Gastroesophageal sphincter (tissue), 4 donors: Measurements from ENCODE around the gene CFAP107. TPM values are rescaled to one million over a fixed set of nuclear protein-coding genes. Genes with fewer than 3 reads are reported as not detected.

Source experiments
- ATAC-seq: fragments of 150-250 bp; one replicate; pipeline ENCODE4 v1.9.1; 2016; ENCODE audit warnings: mild to moderate bottlenecking, moderate library complexity
- H3K27ac ChIP-seq, 4 donors: fragments of 200-600 bp; sonication (generic) in 3 of 4; 1 replicate in 3 of 4; 2 replicates in 1 of 4; pipeline ENCODE4 v1.5.1; 2016 to 2019
- H3K27me3 ChIP-seq: fragments of 200-600 bp; sonication (generic); one replicate; pipeline ENCODE4 v1.5.1; 2019
- H3K36me3 ChIP-seq, 2 donors: fragments of 200-600 bp; sonication (generic); one replicate each; pipeline ENCODE4 v1.5.1; 2019; ENCODE audit warnings: control low read depth in 1 of 2
- H3K4me1 ChIP-seq, 3 donors: fragments of 200-600 bp; sonication (generic); 1 replicate in 2 of 3; 2 replicates in 1 of 3; pipeline ENCODE4 v1.5.1; 2016 to 2019; ENCODE audit warnings: control low read depth in 2 of 3
- H3K4me3 ChIP-seq, 2 donors: fragments of 200-600 bp; sonication (generic); one replicate each; pipeline ENCODE4 v1.5.1; 2019; ENCODE audit warnings: mild to moderate bottlenecking in 1 of 2, moderate library complexity in 1 of 2
- H3K9me3 ChIP-seq, 3 donors: fragments of 200-600 bp; sonication (generic); one replicate each; pipeline ENCODE4 v1.5.1; 2017 to 2019; ENCODE audit warnings: control low read depth in 2 of 3
- EP300 ChIP-seq: sonication (generic); formaldehyde crosslinking; IDR thresholded peaks from one replicate; pipeline ENCODE4 v1.6.1; 2017; ENCODE audit warnings: antibody characterized with exemption, mild to moderate bottlenecking
- POLR2A ChIP-seq, 2 donors: fragments of 450-650 bp; IDR thresholded peaks; one replicate each; pipeline ENCODE4 v1.6.1; 2017; ENCODE audit warnings: antibody characterized with exemption in 2 of 2, mild to moderate bottlenecking in 2 of 2, moderate library complexity in 1 of 2
- POLR2AphosphoS5 ChIP-seq: sonication (generic); formaldehyde crosslinking; IDR thresholded peaks from one replicate; pipeline ENCODE4 v1.6.1; 2017; ENCODE audit warnings: antibody characterized with exemption
- WGBS, 2 donors: methylation state at CpG; one replicate each; pipeline ENCODE4 v1.1.5; 2018; ENCODE audit warnings: low coverage in 1 of 2; 5-methylcytosine and 5-hydroxymethylcytosine counted together
- total RNA-seq, 4 donors: library from RNA; depleted of rRNA; stranded (reverse); fragments of >200 nt; gene quantifications; one replicate each; pipeline ENCODE4 v1.1.0, GENCODE V29; 2016
- TF ChIP-seq, protein P1 (sequence below), 4 experiments: fragments of 200-600 bp in 2 of 4; fragments of 450-650 bp in 2 of 4; sonication (generic) in 1 of 4; IDR thresholded peaks; one replicate each; pipeline ENCODE4 v1.5.1; 2017 to 2019; ENCODE audit warnings: antibody characterized with exemption in 4 of 4, mild to moderate bottlenecking in 2 of 4, moderate library complexity in 2 of 4

The CFAP107 gene
- not detected for total RNA-seq

DNA sequence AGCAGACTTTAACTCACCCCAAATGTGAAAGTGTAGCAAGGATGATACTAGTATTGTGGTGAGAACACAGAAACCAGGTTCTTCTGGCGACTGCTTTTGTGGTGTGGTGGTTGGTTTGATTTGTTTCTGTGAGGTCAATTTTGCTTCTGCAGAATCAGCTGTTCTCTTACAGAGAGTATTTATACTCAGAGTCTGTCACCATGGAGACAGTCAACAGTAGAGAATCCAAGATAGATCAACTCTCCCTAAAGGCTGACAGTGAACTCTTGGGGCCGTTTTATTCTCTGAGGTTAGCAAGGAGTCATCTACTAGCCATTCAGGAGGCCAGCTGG is at the start of gene CFAP107:
Gene CFAP107, plus strand, starts transcription at position 209 of the 332 bp plus-strand sequence. CDS start 231 bp downstream, outside the sequence.
- Histone ChIP-seq H3K36me3 (no peaks in the 10 kb centered on the region), H3K4me1 (no peaks in the 10 kb centered on the region), H3K27ac (no peak within 1 kb of the TSS), H3K4me3 (no peak within 1 kb of the TSS), H3K9me3 (peaks cover 0 to 30% (median 0%) of the 10 kb centered on the region in 3 donors), H3K27me3 (peaks cover 7% of the 10 kb centered on the region)
- TF ChIP-seq, protein P1, sequence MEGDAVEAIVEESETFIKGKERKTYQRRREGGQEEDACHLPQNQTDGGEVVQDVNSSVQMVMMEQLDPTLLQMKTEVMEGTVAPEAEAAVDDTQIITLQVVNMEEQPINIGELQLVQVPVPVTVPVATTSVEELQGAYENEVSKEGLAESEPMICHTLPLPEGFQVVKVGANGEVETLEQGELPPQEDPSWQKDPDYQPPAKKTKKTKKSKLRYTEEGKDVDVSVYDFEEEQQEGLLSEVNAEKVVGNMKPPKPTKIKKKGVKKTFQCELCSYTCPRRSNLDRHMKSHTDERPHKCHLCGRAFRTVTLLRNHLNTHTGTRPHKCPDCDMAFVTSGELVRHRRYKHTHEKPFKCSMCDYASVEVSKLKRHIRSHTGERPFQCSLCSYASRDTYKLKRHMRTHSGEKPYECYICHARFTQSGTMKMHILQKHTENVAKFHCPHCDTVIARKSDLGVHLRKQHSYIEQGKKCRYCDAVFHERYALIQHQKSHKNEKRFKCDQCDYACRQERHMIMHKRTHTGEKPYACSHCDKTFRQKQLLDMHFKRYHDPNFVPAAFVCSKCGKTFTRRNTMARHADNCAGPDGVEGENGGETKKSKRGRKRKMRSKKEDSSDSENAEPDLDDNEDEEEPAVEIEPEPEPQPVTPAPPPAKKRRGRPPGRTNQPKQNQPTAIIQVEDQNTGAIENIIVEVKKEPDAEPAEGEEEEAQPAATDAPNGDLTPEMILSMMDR (IDR thresholded peaks at IDR 0.05), result no peak
- no peak for TF ChIP-seq EP300
- TF ChIP-seq POLR2AphosphoS5, result no peak
- TF ChIP-seq POLR2A (IDR thresholded peaks at IDR 0.05), result no peak
- ATAC-seq, result no peak
- 14 to 17% methylated on average over 2 of the region's 2 CpGs for WGBS, 2 donors

DNA sequence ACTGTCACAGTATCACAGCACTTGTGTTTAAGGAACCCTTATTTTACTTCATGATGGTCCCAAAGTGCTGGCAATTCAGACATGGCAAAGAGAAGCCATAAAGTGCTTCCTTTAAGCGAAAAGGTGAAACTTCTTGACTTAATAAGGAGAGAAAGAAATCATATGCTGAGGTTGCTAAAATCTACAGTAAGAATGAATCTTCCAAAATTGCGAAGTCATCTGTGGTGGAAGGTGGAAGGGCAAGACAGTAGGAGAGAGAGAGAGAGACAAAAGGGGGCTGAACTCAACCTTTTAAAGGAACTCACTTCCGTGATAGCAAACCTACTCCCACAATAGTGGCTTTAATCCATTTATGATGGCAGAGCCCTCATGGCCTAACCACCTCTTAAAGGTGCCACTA is 49.3 kb upstream of the CFAP107 start:
- no peak for ATAC-seq
- H3K4me3 ChIP-seq, result no peak overlapping the region
- H3K36me3 ChIP-seq, result no peaks in the 10 kb centered on the region
- no peak for TF ChIP-seq POLR2A (IDR thresholded peaks at IDR 0.05)
- TF ChIP-seq, protein P1 (IDR thresholded peaks at IDR 0.05), result no peak
- no peak for TF ChIP-seq POLR2AphosphoS5
- TF ChIP-seq EP300, result no peak
- no peak overlapping the region for H3K27ac ChIP-seq
- 78 to 82% methylated on average over 3 of the region's 3 CpGs for WGBS, 2 donors
- H3K27me3 ChIP-seq, result peaks cover 4% of the 10 kb centered on the region
- H3K4me1 ChIP-seq, result no peaks in the 10 kb centered on the region
- H3K9me3 ChIP-seq, result peaks cover 0 to 5% (median 0%) of the 10 kb centered on the region in 3 donors

DNA sequence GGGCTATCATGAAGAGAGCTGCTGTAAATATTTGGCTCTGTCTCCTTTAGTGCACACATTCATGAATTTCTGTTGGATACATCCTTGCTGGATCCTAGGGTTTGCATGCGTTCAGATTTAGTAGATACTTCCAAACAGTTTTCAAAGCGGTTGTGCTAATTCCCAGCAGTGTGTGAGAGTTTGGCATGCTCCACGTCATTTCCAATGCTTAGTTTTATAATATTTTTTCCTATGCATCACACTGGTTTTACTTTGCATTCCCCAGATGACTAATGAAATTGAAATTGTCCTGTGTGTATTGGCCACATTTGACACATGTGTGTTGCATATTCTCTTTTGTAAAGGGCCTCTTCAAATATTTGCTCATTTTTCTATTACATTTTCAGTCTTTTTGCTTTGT is 48.6 kb upstream of the CFAP107 start:
- H3K36me3 ChIP-seq, result no peaks in the 10 kb centered on the region
- H3K27ac ChIP-seq, result no peak overlapping the region
- no peak overlapping the region for H3K4me3 ChIP-seq
- no peak for ATAC-seq
- H3K9me3 ChIP-seq, result peaks cover 0 to 5% (median 0%) of the 10 kb centered on the region in 3 donors
- WGBS, 2 donors, result 59 to 77% methylated on average over 3 of the region's 3 CpGs
- peaks cover 4% of the 10 kb centered on the region for H3K27me3 ChIP-seq
- no peaks in the 10 kb centered on the region for H3K4me1 ChIP-seq
- TF ChIP-seq EP300, result no peak
- TF ChIP-seq, protein P1 (IDR thresholded peaks at IDR 0.05), result no peak

DNA sequence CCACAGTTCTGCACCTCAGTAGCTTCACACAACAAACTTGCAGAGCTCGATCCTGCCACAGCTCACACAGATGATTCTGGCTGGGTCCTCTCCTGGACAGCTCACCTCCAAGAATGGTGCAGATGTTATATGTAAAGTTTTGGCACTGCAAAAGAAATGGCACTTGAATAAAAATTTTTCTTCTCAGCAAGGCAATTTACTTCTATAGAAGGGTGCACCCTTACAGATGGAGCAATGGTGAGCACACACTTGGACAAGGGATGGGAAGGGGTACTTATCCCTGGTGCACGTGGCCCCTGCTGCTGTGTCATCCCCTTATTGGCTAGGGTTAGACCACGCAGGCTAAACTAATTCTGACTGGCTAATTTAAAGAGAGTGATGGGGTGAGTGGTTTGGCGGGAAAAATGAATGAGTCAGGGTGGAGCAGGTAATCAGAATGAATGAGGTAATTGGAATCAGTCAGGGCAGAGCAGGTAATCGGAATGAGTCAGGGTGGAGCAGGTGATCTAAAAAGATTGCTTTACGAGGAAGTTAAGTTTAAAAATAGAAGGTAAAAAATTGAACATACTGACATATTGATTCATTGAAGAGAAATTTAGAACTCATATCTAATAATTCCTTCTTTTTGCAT is 42.1 kb upstream of the CFAP107 start:
- no peaks in the 10 kb centered on the region for H3K27me3 ChIP-seq
- 67 to 86% methylated on average over 5 to 6 of the region's 6 CpGs for WGBS, 2 donors
- H3K36me3 ChIP-seq, result no peaks in the 10 kb centered on the region
- H3K4me1 ChIP-seq, result no peaks in the 10 kb centered on the region
- TF ChIP-seq POLR2A (IDR thresholded peaks at IDR 0.05), result no peak
- TF ChIP-seq EP300, result no peak
- TF ChIP-seq, protein P1 (IDR thresholded peaks at IDR 0.05), result no peak
- no peak for TF ChIP-seq POLR2AphosphoS5
- H3K4me3 ChIP-seq, result no peak overlapping the region
- H3K27ac ChIP-seq, result no peak overlapping the region
- H3K9me3 ChIP-seq, result peaks cover 0 to 30% (median 0%) of the 10 kb centered on the region in 3 donors
- no peak for ATAC-seq

GRCh38 chr1:12706061-12706460 is 39.9 kb upstream of the CFAP107 start:
- Histone ChIP-seq H3K4me3 (no peak overlapping the region), H3K4me1 (no peaks in the 10 kb centered on the region), H3K9me3 (peaks cover 0 to 25% (median 0%) of the 10 kb centered on the region in 3 donors), H3K27ac (no peak overlapping the region), H3K36me3 (no peaks in the 10 kb centered on the region), H3K27me3 (no peaks in the 10 kb centered on the region)
- TF ChIP-seq POLR2AphosphoS5, result no peak
- TF ChIP-seq EP300, result no peak
- no peak for TF ChIP-seq POLR2A (IDR thresholded peaks at IDR 0.05)
- TF ChIP-seq, protein P1 (IDR thresholded peaks at IDR 0.05), result no peak
- ATAC-seq, result no peak
- WGBS, 2 donors, result 89% methylated on average over 2 of the region's 3 CpGs; no CpG with 5 or more reads in 1 of the 2 donors
